ENCODE data around the gene APOBEC3B. TPM values are rescaled to one million over a fixed set of nuclear protein-coding genes. Genes with fewer than 3 reads are reported as not detected.
"Not testable (repeated sequence)": the region's sequence is repeated elsewhere in the genome, so short reads cannot be mapped to it uniquely, and the experiment has no call there.

APOBEC3B gene
- polyA plus RNA-seq, 1 donor from 2014 or later: 7.0 TPM

DNA sequence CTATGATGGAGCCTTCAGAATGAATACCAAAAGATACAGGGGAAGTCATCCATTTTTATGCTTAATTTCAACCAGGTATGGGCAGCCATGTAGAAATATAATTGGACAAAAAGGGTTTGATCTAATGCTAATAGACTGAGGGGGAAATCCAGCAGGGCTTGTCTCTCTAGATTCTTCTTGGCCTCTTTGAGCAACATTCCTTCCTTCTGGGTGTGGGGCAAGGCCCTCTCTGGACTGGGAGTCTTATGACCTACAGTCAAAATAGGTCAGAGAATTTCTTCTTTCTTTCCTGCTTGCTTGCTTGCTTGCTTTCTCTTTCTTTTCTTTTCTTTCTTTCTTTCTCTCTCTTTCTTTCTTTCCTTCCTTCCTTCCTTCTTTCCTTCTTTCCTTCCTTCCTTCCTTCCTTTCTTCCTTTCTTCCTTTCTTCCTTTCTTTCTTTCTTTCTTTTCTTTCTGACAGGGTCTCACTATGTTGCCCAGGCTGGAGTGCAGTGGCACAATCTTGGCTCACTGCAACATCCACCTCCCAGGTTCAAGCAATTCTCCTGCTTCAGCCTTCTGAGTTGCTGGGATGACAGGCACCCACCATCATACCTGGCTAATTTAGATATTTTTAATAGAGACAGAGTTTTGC is 36.3 kb upstream of the APOBEC3B start:
- H3K27ac Mint-ChIP-seq, H3K36me3 Mint-ChIP-seq, H3K9me3 Mint-ChIP-seq: not testable (repeated sequence)
- peaks cover 21 to 24% (median 24%) of the 10 kb centered on the region in 3 donors for H3K4me1 Mint-ChIP-seq
- H3K4me3 Mint-ChIP-seq: peak overlapping the region in 1 of 4 donors; percentile 46
- H3K27me3 Mint-ChIP-seq: peaks cover 31% of the 10 kb centered on the region

DNA sequence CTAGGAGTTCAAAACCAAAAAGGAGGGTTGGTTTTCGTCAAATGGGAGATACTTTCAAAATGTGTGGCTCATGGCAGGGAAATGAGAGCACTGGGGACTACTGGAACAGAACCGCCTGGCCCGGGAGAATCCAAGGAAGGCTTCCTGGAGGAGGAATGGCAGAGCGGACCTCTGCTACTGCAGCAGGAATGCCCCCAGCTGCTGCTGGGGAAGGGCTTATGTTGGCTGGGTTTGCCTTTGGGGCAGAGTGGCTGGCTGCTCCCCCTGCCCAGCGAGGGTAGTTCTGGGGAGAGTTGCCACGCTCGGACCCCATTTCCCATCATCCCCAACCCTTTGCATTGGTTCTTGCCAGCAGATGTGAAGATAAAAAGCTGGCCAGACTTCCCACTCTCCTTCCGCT is 35.4 kb upstream of the APOBEC3B start:
- peaks cover 15 to 18% (median 18%) of the 10 kb centered on the region in 3 donors for H3K4me1 Mint-ChIP-seq
- no peak overlapping the region for H3K4me3 Mint-ChIP-seq
- peaks cover 31% of the 10 kb centered on the region for H3K27me3 Mint-ChIP-seq
- H3K9me3 Mint-ChIP-seq: no peaks in the 10 kb centered on the region
- no peak overlapping the region for H3K27ac Mint-ChIP-seq
- H3K36me3 Mint-ChIP-seq: no peaks in the 10 kb centered on the region

DNA sequence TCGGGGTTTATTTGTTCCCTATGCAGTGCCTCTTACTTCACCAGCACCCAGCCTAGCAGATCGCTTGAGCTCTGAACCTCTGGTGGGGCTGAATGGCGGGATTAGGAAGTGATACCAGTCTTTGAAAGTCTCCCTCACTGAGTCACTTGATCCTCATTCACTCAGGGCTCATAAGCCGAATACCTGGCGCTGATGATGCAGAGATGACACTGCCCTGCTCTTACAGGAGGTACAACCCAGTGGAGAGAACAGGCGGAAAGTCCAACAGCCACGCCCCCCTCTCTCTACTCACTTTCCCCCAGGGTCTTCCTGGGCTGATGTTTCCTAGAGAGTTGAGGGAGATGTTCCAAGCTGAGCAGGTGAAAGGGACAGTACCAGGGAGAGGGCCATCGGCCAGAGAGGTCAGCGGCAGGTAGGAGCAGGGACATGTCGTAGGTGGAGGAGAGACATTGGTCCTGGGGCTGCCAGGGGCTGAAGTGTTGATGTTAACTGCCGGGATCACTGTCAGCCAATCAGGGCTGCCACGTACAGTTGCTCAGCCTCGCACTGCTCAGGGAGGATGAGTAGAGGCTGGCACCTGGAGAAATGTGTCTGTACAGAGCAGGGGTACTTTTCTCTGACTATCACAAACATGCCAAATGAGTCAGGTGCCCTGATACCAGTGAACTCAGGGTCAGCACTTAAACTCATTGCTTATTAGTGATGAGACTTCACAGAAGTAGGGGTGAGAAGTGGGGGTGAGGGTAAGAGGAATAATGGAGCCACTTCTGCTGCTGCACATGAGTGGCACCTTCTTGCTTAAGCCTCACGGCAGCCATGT is 34.6 kb upstream of the APOBEC3B start:
- Mint-ChIP-seq H3K4me3 (peak overlapping the region in 2 of 4 donors; percentile 35 to 71), H3K9me3 (no peaks in the 10 kb centered on the region), H3K27ac (no peak overlapping the region), H3K27me3 (peaks cover 28% of the 10 kb centered on the region), H3K36me3 (no peaks in the 10 kb centered on the region), H3K4me1 (peaks cover 14 to 15% (median 15%) of the 10 kb centered on the region in 3 donors)

DNA sequence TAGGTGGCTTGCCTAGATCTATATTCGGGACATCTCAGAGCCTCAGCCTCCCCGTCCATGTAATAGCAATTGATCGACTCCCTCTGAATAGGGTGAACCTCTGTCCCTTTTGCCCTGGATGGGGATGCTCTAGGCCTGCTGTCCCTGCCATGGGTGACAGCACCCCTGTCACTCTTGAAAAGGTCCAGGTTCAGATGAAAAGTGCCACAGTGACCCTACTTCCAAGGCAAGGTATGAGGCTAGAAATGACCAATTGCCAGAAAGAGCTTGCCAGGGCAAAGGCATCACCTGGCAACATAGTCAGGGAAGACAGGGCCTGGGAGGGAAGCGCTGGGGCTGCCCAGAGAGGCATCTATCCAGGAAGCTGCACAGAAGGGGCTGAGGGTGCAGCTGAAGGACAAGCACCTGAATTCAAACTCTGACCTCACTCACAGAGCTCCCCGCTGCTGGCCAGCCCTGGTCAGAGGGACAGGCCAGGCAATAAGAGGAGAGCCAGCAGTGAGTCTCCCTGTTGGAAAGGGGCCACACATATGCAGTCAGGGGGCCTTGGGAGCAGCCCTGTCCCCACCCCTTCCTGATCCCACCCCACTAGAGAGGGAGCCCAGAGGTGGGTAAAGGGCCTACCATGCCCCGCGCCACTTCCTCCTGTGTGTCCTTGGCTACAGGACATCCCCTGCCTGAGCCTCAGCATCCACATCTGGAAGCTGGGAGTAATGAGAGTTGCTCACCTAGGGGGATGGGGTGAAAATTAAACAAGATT is 33.8 kb upstream of the APOBEC3B start:
- peaks cover 8 to 10% (median 8%) of the 10 kb centered on the region in 3 donors for H3K4me1 Mint-ChIP-seq
- H3K36me3 Mint-ChIP-seq: no peaks in the 10 kb centered on the region
- no peak overlapping the region for H3K27ac Mint-ChIP-seq
- H3K9me3 Mint-ChIP-seq: no peaks in the 10 kb centered on the region
- H3K4me3 Mint-ChIP-seq: no peak overlapping the region
- H3K27me3 Mint-ChIP-seq: peaks cover 27% of the 10 kb centered on the region

GRCh38 chr22:38949889-38950405 is 32.2 kb upstream of the APOBEC3B start:
- no peaks in the 10 kb centered on the region for H3K9me3 Mint-ChIP-seq
- H3K4me3 Mint-ChIP-seq: no peak overlapping the region
- H3K36me3 Mint-ChIP-seq: no peaks in the 10 kb centered on the region
- H3K27me3 Mint-ChIP-seq: peaks cover 28% of the 10 kb centered on the region
- H3K4me1 Mint-ChIP-seq: peaks cover 4 to 10% (median 9%) of the 10 kb centered on the region in 3 donors
- H3K27ac Mint-ChIP-seq: no peak overlapping the region

GRCh38 chr22:38950527-38951295 is 31.4 kb upstream of the APOBEC3B start:
- Mint-ChIP-seq H3K4me1 (peaks cover 4 to 12% (median 9%) of the 10 kb centered on the region in 3 donors), H3K36me3 (no peaks in the 10 kb centered on the region), H3K27ac (no peak overlapping the region), H3K27me3 (peaks cover 28% of the 10 kb centered on the region), H3K4me3 (no peak overlapping the region), H3K9me3 (no peaks in the 10 kb centered on the region)

GRCh38 chr22:38951734-38952133 is 30.4 kb upstream of the APOBEC3B start:
- H3K9me3 Mint-ChIP-seq: no peaks in the 10 kb centered on the region
- no peak overlapping the region for H3K4me3 Mint-ChIP-seq
- H3K27ac Mint-ChIP-seq: peak overlapping the region in 1 of 3 donors; percentile 12
- H3K27me3 Mint-ChIP-seq: peaks cover 25% of the 10 kb centered on the region
- no peaks in the 10 kb centered on the region for H3K36me3 Mint-ChIP-seq
- H3K4me1 Mint-ChIP-seq: peaks cover 4 to 12% (median 9%) of the 10 kb centered on the region in 3 donors

DNA sequence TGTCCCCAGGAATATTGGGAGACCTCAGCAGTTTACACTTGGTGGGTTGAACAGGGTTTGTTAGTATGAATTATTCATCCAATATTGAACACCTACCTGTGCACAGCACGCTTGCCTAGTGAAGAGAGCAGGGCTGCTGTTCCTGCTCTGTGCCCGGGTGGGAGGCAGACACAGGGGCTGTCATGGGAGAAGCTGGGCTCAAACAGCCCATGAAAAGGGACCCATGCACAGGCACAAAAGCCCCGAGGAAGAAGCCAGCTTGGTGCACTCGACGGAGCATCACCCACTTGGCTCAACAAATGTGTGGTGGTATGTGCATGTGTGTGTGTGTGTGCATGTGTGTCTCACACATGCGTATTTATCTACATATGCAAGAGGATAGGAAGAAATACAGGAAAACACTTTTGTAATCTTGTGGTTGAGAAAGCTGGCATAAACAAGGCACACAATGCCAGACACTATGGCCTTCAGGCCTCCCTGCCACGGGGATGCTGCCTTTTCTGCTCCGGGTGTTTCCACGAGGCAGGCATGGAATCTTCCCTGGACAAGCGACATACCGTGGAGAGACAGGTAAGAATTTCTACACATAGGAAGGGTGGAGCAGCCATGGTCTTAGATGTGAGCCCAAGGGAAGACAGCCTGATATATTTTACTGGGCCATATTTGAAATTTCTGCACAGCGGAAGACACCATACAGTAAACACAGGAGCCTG is 29.7 kb upstream of the APOBEC3B start:
- Mint-ChIP-seq H3K27ac (no peak overlapping the region), H3K27me3 (peaks cover 23% of the 10 kb centered on the region), H3K9me3 (no peaks in the 10 kb centered on the region), H3K4me3 (no peak overlapping the region), H3K4me1 (peaks cover 0 to 9% (median 8%) of the 10 kb centered on the region in 3 donors), H3K36me3 (no peaks in the 10 kb centered on the region)

GRCh38 chr22:38953091-38953490 is 29.1 kb upstream of the APOBEC3B start:
- Mint-ChIP-seq H3K36me3 (no peaks in the 10 kb centered on the region), H3K27ac (no peak overlapping the region), H3K27me3 (peaks cover 18% of the 10 kb centered on the region), H3K4me1 (peaks cover 0 to 7% (median 7%) of the 10 kb centered on the region in 3 donors), H3K4me3 (no peak overlapping the region), H3K9me3 (no peaks in the 10 kb centered on the region)

GRCh38 chr22:38953577-38954413 is 28.4 kb upstream of the APOBEC3B start:
- no peaks in the 10 kb centered on the region for H3K9me3 Mint-ChIP-seq
- H3K4me1 Mint-ChIP-seq: peaks cover 0 to 8% (median 7%) of the 10 kb centered on the region in 3 donors
- peak overlapping the region in 2 of 4 donors; percentile 7 to 71 for H3K4me3 Mint-ChIP-seq
- peaks cover 15% of the 10 kb centered on the region for H3K27me3 Mint-ChIP-seq
- no peaks in the 10 kb centered on the region for H3K36me3 Mint-ChIP-seq
- peak overlapping the region in 2 of 3 donors; percentile 13 to 86 for H3K27ac Mint-ChIP-seq

GRCh38 chr22:38954414-38955043 is 27.6 kb upstream of the APOBEC3B start:
- Mint-ChIP-seq H3K36me3 (no peaks in the 10 kb centered on the region), H3K4me3 (no peak overlapping the region), H3K27ac (peak overlapping the region in 1 of 3 donors; percentile 50), H3K4me1 (peaks cover 0 to 8% (median 7%) of the 10 kb centered on the region in 3 donors), H3K9me3 (no peaks in the 10 kb centered on the region), H3K27me3 (peaks cover 13% of the 10 kb centered on the region)

GRCh38 chr22:38955250-38955905 is 26.8 kb upstream of the APOBEC3B start:
- Mint-ChIP-seq H3K4me3 (no peak overlapping the region), H3K9me3 (no peaks in the 10 kb centered on the region), H3K27ac (no peak overlapping the region), H3K36me3 (no peaks in the 10 kb centered on the region), H3K4me1 (peaks cover 0 to 8% (median 7%) of the 10 kb centered on the region in 3 donors), H3K27me3 (peaks cover 10% of the 10 kb centered on the region)

Data from IgD-negative memory B cell (primary cell).